ENCODE results near the gene ADGRG3. TPM values are rescaled to one million over a fixed set of nuclear protein-coding genes. Genes with fewer than 3 reads are reported as not detected.

Gene ADGRG3
- total RNA-seq, 1 experiment from 2014 or later, result not detected

DNA sequence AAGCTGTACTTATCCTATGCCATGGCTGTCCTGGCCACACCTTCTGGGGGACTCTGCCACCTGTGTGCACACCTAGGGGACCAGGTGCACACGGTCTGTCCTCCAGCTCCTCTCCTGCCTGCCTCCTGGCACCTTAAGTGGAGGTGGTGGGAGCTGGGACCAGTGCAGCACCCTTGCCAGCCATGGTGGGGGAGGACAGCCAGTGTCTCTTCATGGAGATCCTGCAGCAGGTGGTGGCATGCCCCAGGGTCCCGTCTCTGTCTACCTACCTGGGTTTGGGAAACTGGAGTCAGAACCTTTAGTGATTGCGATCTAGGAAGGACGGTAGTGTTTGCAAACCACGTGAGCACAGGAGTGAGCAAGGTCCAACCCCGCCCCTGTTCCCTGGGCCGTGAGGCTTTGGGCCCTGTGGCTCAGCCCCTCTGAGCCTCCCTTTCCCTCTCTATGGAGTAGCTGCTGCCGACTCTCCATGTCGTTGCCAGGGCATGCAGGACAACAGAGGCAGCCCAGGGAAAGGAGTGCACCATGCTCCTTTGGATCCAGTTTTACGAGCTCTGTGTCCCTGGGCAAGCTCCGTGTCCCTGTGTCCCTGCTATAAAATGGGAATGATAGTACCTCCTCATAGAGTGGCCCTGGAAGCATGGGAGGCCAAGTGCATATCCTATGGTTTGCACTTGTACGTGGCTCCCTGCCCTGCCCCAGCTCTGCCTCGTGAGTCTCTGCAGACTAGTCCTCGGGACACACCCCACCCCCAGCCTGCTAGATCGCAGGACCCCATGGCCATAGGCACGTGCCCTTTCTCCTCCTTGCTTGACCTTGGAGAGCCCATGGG, 32.6 kb upstream of the ADGRG3 start (continued):
- TF ChIP-seq SIN3A (IDR thresholded peaks at IDR 0.05; ENCODE audit: low read depth) (no peak), EZH2 (IDR thresholded peaks at IDR 0.05) (no peak)

DNA sequence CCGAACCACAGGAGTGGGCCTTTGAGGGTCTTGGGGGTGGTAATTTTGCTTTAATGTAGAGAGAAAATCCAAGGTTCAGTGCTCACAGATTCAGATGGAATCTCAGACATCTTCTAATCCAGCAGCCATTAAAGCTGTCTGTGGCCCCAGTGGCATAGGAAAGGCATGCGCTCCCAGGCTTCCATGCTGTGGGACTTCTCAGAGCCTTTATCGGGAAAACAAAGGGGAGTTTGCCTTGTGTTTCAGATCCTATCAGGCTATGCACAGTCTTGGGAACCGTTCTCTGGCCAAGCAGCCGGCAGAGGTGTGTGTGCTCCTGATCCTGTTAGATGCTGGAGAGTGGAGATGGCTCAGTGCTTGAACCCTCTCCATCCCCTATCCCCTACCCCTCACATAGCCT, 31.9 kb upstream of the ADGRG3 start:
- RAD21 ChIA-PET (ENCODE audit: low non-redundant PET in 1 of 2, low total read pairs in 2 of 2, uncharacterized antibody in 2 of 2, unreplicated experiment in 2 of 2), result no interaction called here
- Histone ChIP-seq H2AFZ (ENCODE audit: low read depth, low read length, poor library complexity, severe bottlenecking) (no peak overlapping the region), H3K9me3 (ENCODE audit: control insufficient read depth in 1 of 2, insufficient read depth in 1 of 2, low read depth in 1 of 2, low read length in 2 of 2) (no peaks in the 10 kb centered on the region), H3K4me3 (replicated peaks in 1 of 2; ENCODE audit: low read depth in 1 of 2, low read length in 2 of 2) (no peak overlapping the region), H3K4me1 (ENCODE audit: control insufficient read depth in 1 of 2, insufficient read depth in 2 of 2, low read length in 2 of 2) (peaks cover 13 to 44% of the 10 kb centered on the region in 2 experiments), H3K36me3 (ENCODE audit: control insufficient read depth in 1 of 2, insufficient read depth in 2 of 2, low read length in 2 of 2) (no peaks in the 10 kb centered on the region), H3K27ac (ENCODE audit: low read depth, low read length) (no peak overlapping the region), H3K27me3 (ENCODE audit: insufficient read depth, low read length) (no peaks in the 10 kb centered on the region), H3K9ac (ENCODE audit: low read length) (no peak overlapping the region), H4K20me1 (ENCODE audit: insufficient read depth) (no peaks in the 10 kb centered on the region), H3K79me2 (ENCODE audit: insufficient read depth, low read length) (no peaks in the 10 kb centered on the region), H3K9me2 (ENCODE audit: insufficient read depth) (no peaks in the 10 kb centered on the region), H3K4me2 (ENCODE audit: low read length) (no peak overlapping the region)
- no TSS peak for BruUV-seq (replicated peaks)
- TF ChIP-seq, protein P1, sequence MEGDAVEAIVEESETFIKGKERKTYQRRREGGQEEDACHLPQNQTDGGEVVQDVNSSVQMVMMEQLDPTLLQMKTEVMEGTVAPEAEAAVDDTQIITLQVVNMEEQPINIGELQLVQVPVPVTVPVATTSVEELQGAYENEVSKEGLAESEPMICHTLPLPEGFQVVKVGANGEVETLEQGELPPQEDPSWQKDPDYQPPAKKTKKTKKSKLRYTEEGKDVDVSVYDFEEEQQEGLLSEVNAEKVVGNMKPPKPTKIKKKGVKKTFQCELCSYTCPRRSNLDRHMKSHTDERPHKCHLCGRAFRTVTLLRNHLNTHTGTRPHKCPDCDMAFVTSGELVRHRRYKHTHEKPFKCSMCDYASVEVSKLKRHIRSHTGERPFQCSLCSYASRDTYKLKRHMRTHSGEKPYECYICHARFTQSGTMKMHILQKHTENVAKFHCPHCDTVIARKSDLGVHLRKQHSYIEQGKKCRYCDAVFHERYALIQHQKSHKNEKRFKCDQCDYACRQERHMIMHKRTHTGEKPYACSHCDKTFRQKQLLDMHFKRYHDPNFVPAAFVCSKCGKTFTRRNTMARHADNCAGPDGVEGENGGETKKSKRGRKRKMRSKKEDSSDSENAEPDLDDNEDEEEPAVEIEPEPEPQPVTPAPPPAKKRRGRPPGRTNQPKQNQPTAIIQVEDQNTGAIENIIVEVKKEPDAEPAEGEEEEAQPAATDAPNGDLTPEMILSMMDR (IDR thresholded peaks at IDR 0.05 in 2 of 3, conservative IDR thresholded peaks at IDR 0.05 in 1 of 3; ENCODE audit: borderline replicate concordance in 1 of 3, insufficient read depth in 1 of 3, low read depth in 2 of 3, low read length in 2 of 3), result no peak
- TF ChIP-seq EZH2 (IDR thresholded peaks at IDR 0.05) (no peak), CEBPB (IDR thresholded peaks at IDR 0.05; ENCODE audit: low read depth) (no peak), RAD21 (IDR thresholded peaks at IDR 0.05; ENCODE audit: low read depth) (no peak), SP1 (IDR thresholded peaks at IDR 0.05; ENCODE audit: low read depth) (no peak), POLR2AphosphoS5 (IDR thresholded peaks at IDR 0.05; ENCODE audit: low read depth, low read length) (no peak), JUND (IDR thresholded peaks at IDR 0.05) (no peak), POLR2A (IDR thresholded peaks at IDR 0.05; ENCODE audit: borderline replicate concordance, extremely low read depth, insufficient read depth, insufficient read length) (no peak), TCF7L2 (IDR thresholded peaks at IDR 0.05; ENCODE audit: borderline replicate concordance, extremely low read depth, insufficient read depth, insufficient read length) (no peak), EZH2phosphoT487 (IDR thresholded peaks at IDR 0.05; ENCODE audit: borderline replicate concordance) (no peak)
- TF ChIP-seq, protein P2, sequence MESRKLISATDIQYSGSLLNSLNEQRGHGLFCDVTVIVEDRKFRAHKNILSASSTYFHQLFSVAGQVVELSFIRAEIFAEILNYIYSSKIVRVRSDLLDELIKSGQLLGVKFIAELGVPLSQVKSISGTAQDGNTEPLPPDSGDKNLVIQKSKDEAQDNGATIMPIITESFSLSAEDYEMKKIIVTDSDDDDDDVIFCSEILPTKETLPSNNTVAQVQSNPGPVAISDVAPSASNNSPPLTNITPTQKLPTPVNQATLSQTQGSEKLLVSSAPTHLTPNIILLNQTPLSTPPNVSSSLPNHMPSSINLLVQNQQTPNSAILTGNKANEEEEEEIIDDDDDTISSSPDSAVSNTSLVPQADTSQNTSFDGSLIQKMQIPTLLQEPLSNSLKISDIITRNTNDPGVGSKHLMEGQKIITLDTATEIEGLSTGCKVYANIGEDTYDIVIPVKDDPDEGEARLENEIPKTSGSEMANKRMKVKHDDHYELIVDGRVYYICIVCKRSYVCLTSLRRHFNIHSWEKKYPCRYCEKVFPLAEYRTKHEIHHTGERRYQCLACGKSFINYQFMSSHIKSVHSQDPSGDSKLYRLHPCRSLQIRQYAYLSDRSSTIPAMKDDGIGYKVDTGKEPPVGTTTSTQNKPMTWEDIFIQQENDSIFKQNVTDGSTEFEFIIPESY (IDR thresholded peaks at IDR 0.05; ENCODE audit: extremely low read depth, insufficient replicate concordance, low read length), result no peak
- TF ChIP-seq, protein P3, sequence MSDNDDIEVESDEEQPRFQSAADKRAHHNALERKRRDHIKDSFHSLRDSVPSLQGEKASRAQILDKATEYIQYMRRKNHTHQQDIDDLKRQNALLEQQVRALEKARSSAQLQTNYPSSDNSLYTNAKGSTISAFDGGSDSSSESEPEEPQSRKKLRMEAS (IDR thresholded peaks at IDR 0.05), result no peak
- ATAC-seq (no peak), DNase-seq (ENCODE audit: low read depth, low spot score) (no peak)
- CTCF ChIA-PET, result interaction anchor here (3.9 kb wide), 1 partner anchor 12 kb away, joined by 12 read pairs; no protein-coding TSS in a partner anchor
- intact Hi-C loops (cut with micrococcal nuclease), result no loop called here
- POLR2A ChIA-PET, result interaction anchor here (1.5 kb wide), 1 partner anchor 13 kb away, joined by 4 read pairs; no protein-coding TSS in a partner anchor

Measured in HCT116 (cell line).